HG02642 (cell line): ENCODE measurements around the gene FAM227B.

ENCODE experiments used
- ATAC-seq: cut with Tn5 transposase; IDR thresholded peaks from one replicate; pipeline ENCODE4 v1.9.1; 2021; ENCODE audit warnings: mild to moderate bottlenecking; ENCODE audit not compliant: unreplicated experiment, poor library complexity

Gene FAM227B

DNA sequence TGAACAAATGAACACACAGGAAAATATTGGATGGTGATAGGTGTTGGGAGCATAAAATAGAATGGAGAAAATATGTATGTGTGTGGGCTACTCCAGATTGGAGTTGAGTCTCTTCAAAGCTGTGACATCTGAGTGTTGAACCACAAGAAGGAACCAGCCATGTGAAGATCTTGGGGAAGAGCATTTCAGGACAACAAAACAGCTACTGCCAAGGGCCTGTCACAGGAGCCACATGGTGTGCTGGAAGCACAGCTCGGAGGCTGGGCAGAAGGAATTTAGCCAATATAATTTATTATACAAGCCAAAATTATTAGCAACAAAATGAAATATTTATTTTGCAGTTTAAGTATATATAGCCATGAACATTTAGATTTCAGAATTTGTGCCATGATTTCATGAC, 305.9 kb downstream of the FAM227B start:
- ATAC-seq: no peak

DNA sequence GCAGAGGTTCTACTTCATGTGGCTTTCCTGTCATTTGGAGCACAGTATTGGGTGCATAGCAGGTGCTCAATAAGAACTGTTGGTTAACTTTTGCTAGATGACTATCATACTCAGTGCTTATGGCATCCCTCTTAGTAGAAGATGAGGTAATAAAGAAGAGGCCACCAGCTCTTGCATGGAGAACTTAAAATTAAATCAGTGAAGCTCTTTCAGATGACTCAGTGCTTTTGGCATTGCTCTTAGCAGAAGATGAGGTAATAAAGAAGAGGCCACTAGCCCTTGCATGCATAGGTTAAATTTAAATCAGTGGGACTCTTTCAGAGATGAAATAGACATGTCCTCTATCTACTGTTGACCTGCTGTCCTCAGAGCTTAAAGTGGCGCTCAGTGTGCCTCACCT, 307.0 kb downstream of the FAM227B start:
- ATAC-seq: no peak

DNA sequence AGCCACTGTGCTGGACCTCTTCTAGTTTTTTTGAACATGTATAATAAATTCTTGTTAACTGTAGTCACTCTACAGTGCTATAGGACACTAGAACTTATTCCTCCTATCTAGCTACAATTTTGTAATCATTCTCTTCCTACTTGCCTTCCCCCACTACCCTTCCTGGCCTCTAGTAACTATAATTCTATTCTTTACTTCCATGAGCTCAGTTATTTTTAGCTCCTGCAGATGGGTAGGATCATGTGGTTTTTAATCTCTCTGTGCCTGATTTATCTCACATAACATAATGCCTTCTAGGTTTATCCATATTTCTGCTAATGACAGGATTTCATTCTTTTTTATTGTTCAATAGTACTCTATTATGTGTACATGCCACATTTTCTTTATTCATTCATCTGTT, 310.7 kb downstream of the FAM227B start:
- no peak for ATAC-seq

DNA sequence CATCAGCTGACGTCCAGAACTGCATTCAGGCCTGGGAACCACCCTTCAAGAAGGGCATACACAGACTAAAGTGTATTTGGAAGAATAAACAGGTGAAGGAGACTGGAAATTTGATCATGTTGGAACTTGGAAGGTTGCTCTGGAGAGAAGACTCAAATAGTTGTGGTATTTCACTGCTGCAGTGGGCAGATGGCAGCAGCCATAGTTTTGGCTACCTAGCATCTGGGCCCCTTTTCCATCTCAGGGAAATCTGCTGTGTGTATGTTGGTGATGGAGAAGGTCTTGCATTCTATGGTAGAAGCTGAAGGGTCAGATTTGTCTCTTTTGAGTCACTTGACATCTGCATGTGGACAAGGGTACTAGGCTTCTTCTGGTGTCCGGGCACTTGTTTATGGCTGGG, 311.9 kb downstream of the FAM227B start:
- no peak for ATAC-seq

DNA sequence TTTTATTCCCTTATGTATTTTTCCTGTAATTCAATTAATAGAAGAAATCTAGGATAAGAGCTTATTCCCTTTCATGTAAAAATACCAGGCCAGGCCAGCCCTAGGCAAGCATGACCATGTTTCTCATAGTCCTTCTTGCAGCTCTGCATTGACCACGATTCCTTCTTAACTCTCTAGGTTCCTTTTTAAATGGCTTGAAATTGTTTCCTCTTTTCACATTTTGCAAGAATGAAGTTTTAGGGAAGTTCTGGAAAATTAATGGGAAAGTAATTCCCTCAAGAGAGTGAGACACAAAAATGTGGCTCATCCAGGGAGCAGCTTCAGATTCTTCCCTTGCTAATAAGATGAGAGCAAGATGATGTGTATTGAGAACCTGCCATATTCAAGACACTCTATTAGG, 314.1 kb downstream of the FAM227B start:
- ATAC-seq: no peak

DNA sequence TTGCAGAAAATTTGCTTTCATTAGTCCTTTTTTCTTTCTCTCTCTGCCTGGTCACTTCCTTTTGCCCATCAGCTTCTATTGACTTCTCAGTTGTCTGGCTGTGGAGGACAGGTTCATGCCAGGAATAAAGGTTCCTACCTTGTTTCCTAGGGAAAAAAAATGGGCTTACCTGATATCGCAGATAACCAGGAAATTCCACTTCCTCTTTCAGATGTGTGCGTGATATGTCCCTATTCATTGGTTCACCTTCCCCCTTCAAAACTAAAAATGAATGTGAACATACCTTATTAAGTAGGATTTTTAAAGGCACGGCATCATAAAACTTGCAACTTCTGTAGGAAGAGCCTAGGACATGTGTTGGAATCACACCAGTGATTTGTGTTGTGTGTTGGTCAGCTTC, 317.6 kb downstream of the FAM227B start:
- ATAC-seq: no peak

DNA sequence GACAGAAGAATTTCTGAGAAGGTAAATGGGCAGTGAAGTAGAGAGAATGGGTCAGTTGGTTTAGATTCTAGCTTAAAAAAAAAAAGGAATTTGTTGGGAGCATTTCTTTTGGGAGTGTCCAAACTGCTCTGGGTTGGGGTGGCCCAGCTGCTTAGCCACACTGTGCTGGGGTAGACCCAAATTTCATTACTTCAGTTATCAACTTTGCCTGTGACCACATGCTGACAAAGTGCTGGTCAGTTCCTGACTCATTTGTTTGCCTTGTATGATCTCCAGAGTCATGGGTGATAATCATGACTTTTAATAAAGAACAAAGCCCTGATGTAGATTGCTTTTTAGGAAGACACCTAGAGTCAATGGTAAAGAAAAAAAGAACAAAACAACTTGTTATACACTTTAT, 319.1 kb downstream of the FAM227B start:
- ATAC-seq: no peak

DNA sequence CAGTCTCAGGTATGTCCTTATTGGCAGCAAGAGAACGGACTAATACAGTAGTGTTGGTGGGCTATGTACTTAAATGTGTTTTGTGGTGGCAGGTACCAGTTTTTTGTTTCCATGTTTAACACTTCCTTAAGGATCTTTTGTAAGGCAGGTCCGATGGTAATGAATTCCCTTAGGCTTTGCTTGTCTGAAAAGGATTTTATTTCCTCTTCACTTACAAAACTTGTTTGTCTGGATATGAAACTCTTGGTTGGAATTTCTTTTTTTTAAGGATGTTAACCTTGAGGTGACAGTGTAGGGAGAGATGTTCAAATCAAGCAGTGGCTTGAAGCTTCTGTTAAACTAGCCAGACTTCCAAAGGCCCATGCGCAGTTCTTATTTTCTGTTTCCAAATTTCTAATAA, 319.8 kb downstream of the FAM227B start:
- ATAC-seq: no peak

DNA sequence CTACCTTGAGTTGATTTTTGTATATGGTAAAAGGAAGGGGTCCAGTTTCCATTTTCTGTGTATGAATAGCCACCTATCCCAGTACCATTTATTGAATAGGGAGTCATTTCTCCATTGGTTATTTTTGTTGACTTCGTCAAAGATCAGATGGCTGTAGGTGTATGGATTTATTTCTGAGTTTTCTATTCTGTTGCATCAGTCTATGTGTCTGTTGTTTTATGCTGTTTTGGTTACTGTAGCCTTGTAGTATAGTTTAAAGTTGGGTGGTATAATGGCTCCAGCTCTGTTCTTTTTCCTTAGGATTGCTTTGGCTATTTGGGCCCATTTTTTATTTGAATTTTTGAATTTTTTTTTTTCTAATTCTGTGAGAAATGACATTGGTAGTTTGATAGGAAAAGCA, 323.0 kb downstream of the FAM227B start:
- ATAC-seq: no peak

DNA sequence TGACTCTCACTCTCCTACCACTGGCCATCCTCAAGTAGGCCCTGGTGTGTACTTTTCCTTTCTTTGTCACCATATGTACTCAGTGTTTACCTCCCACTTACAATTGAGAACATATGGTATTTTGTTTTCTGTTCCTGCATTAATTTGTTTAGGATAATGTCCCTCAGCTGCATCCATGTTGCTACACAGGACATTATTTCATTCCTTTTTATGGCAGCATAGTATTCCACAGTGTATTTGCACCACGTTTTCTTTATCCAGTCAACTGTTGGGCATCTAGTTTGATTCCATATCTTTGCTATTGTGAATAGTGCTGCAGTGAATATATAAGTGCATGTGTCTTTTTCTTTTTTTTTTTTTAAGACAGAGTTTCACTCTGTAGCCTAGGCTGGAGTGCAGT, 324.4 kb downstream of the FAM227B start:
- ATAC-seq: no peak

DNA sequence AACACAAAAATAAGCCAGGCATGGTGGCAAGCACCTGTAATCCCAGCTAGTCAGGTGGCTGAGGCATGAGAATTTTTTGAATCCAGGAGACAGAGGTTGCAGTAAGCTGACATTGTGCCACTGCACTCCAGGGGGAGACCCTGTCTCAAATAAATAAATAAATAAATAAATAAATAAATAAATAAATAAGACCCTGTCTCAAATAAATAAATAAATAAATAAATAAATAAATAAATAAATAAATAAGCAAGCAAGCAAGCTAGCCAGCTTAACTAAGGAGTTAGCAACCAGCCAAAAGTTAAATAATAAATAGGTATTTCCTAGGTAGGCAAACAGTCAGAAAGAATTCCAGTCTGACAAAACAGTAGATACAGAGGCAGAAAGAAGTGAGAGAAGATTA, 326.7 kb downstream of the FAM227B start:
- no peak for ATAC-seq

DNA sequence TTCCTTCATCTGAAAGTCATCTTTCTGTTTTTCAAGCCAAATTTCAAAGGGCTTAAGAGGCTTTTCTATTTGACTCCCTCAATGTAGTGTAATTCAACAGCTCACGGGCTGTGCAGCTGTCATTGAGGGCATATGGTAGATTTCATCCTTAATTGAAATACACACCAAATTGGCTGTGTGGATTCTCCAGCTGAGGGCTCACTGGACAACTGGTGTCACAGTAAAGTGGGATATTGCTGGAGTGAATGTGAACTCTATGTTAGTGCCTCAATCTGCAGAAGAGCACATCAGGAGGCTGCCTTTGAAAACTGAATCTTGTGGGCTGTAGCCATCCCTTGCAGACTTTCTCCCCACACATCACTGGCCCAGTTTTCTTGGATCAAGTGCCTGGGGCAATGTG, 330.4 kb downstream of the FAM227B start:
- ATAC-seq: no peak

DNA sequence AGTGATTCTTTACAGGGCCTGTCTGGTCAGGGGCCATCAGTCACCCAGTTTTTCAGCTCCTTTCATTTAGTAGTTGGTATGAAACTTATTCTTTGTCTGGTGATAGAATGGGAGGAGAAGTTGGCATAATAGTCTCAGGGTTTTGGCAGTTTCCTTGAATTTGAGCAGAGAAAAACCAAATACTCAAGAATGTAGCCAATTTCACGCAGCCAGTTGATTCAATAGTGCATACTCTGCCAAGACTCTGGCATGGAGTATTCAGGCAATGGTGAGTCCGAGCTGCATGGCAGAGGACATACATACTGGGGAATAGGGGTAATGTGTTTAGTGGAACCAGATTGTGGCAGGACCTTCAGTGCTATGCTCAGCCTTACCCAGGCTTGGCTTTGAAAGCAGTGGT, 332.2 kb downstream of the FAM227B start:
- ATAC-seq: no peak

DNA sequence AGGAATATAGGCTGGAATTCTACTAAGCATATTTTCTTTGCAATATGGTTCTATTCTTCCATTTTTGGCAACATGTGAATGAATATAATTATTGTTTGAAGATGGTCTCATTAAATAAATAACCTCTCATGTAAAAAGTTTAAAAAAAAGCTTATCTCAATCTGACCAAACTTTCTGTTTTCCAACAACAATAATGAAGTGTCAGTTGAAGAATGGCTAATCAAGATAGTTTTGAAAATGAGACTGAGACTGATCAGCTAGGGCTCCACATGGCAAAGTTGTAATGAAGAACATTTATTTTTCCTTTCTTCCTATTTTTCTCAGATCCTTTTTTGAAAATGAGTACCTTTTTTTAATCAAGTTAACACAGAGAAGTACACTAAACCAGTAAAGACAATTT, 333.1 kb downstream of the FAM227B start:
- ATAC-seq: no peak

DNA sequence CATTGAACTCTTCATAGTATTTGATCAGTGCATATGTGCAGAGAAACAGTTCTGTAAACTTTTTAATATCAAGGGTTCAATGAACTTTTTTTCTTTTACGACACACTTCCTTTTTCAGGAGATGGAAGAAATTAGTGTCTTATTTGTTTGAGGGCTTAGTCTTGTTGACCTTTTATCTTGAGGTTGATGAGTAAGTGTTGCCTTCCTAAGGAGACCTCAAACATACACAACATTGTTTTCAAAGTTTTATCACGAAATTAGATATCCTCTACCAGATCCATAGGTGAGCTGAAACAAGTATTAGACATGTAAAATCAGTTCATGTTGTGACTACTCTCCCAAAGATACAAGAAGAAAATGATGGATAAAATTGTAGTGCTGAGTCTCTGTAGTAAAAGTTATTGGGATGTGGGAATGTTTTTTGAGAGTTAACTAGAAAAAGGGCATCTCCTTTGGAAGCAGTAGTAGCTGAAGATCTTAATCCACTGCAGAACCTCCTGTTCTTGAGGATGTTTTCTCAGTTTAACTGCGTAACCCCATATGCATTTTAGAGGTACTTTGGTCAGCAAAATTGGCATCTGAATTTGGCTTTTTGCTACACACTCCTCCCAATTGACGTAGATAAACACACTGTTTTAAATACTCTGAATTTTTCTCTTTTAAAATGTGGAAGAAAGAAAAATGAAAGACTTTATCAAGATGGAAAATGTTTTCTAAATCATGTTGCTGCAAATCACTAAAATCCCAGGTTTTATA, 333.8 kb downstream of the FAM227B start:
- ATAC-seq: no peak

DNA sequence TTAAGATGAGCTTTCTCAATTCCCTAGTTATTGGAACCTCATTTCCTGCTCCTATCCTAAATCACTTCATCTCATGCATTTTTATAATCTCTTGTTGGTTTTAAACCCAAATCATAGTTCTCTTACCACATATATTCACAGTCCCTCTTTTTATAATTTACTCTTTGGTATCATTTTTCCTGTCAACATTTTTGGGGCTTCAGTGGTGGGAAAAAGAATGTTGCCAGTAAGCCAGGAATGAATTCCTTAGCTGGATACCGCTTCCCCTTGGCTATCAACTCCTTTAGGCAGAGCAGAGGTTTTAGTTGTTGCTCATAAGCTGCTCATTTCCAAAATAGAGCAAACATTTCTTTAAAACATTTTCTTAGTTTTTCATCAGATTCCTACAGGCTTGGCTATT, 338.3 kb downstream of the FAM227B start:
- no peak for ATAC-seq

DNA sequence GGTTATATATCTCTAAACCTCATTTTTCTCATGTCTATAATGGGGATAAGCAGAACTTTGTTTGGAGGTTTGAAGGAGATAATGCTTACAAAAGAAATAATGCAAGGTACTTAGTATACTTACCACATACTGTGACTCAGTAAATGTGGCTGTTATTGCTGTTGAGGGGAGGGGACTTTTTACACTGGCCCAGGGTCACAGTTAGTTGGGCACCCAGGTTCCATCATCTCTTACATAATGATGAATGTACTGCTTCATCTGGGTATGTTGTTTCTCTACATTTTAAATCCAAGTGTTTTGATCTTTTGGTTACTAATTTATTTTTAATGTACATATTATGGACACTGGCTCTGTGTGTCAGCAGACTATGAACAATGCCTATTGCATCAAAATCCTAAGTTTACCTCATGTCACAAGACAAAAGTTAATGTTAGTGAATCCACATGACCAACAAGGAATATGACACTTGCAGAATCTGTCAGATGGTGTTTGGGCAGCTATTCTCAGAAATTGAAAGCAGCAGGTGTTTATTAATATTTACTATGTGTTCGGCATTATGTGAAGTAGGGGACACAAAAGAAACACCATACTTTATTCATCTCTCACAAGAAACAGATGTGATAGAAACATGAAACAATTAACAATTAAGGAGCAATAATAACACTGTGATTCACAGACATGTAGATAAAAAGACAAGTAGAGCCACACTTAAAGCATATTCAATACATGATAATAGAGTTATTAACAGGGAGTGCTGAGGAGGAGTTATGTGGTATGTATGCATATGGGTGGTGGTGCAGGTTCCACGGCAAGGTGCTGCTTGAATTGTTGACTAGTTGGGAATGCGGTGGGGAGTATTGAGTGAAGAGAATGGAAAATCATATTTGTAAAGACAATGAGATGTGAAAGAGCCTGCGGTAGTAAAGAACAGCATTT, 340.8 kb downstream of the FAM227B start:
- ATAC-seq: no peak

DNA sequence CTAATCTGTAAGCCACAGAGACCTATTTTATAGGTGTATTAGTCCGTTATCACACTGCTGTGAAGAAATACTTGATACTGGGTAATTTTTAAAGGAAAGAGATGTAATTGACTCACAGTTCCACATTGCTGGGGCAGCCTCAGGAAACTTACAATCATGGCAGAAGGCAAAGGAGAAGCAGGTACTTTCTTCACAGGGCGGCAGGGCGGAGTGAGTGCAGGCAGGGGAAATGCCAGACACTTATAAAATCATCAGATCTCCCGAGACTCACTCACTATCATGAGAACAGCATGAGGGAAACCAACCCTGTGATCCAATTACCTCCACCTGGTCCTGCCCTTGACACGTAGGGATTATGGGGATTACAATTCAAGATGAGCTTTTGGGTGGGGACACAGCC, 341.9 kb downstream of the FAM227B start:
- ATAC-seq: no peak
